Nephron (organoid): ENCODE results near the gene AK9.

Experiments used
- H3K27ac Mint-ChIP-seq, 3 experiments: 2 replicates each; pipeline ENCODE4 v1.8.0; 2020; ENCODE audit warnings: mixed read lengths in 3 of 3, mild to moderate bottlenecking in 2 of 3, moderate library complexity in 1 of 3
- H3K27me3 Mint-ChIP-seq: 2 replicates; pipeline ENCODE4 v1.8.0; 2021; ENCODE audit warnings: low read depth, mild to moderate bottlenecking, moderate library complexity, mixed read lengths
- H3K36me3 Mint-ChIP-seq: 2 replicates; pipeline ENCODE4 v1.8.0; 2020; ENCODE audit warnings: low read depth, mixed read lengths
- H3K4me1 Mint-ChIP-seq: 2 replicates; pipeline ENCODE4 v1.8.0; 2020; ENCODE audit warnings: mixed read lengths
- H3K4me3 Mint-ChIP-seq, 3 experiments: 2 replicates each; pipeline ENCODE4 v1.8.0; 2020; ENCODE audit warnings: mild to moderate bottlenecking in 3 of 3, mixed read lengths in 3 of 3, moderate library complexity in 2 of 3
- H3K9me3 Mint-ChIP-seq: 2 replicates; pipeline ENCODE4 v1.8.0; 2020; ENCODE audit warnings: mixed read lengths
- TF ChIP-seq, protein P1 (sequence below), 3 experiments: fragments of 200-600 bp; sonication (generic); IDR thresholded peaks; one replicate each; pipeline ENCODE4 v1.5.0; 2021; ENCODE audit warnings: antibody characterized with exemption in 3 of 3; ENCODE audit not compliant: unreplicated experiment in 3 of 3

Gene AK9

DNA sequence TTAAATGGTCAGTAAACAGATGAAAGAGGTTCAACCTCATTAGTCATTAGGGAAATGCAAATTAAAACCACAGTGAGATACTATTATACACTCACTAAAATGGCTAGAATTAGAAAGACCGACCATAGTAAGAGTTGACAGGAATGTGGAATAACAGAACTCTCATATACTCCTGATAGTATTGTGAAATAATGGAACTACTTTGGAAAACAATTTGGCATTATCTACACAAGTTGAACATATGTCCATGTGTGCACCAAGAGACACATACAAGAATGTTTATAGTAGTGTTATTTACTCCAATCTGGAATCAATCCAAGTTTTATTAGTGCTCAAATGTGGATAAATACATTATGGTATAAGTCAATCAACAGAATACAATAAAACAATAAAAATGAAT lies 59.6 kb downstream of the AK9 start:
- H3K27me3 Mint-ChIP-seq, result no peaks in the 10 kb centered on the region
- TF ChIP-seq, protein P1, sequence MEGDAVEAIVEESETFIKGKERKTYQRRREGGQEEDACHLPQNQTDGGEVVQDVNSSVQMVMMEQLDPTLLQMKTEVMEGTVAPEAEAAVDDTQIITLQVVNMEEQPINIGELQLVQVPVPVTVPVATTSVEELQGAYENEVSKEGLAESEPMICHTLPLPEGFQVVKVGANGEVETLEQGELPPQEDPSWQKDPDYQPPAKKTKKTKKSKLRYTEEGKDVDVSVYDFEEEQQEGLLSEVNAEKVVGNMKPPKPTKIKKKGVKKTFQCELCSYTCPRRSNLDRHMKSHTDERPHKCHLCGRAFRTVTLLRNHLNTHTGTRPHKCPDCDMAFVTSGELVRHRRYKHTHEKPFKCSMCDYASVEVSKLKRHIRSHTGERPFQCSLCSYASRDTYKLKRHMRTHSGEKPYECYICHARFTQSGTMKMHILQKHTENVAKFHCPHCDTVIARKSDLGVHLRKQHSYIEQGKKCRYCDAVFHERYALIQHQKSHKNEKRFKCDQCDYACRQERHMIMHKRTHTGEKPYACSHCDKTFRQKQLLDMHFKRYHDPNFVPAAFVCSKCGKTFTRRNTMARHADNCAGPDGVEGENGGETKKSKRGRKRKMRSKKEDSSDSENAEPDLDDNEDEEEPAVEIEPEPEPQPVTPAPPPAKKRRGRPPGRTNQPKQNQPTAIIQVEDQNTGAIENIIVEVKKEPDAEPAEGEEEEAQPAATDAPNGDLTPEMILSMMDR (IDR thresholded peaks at IDR 0.05; ENCODE audit: unreplicated experiment in 3 of 3), result no peak
- H3K9me3 Mint-ChIP-seq, result peaks cover 2% of the 10 kb centered on the region
- no peak overlapping the region for H3K4me3 Mint-ChIP-seq
- peaks cover 7% of the 10 kb centered on the region for H3K36me3 Mint-ChIP-seq
- no peak overlapping the region for H3K27ac Mint-ChIP-seq
- no peaks in the 10 kb centered on the region for H3K4me1 Mint-ChIP-seq

DNA sequence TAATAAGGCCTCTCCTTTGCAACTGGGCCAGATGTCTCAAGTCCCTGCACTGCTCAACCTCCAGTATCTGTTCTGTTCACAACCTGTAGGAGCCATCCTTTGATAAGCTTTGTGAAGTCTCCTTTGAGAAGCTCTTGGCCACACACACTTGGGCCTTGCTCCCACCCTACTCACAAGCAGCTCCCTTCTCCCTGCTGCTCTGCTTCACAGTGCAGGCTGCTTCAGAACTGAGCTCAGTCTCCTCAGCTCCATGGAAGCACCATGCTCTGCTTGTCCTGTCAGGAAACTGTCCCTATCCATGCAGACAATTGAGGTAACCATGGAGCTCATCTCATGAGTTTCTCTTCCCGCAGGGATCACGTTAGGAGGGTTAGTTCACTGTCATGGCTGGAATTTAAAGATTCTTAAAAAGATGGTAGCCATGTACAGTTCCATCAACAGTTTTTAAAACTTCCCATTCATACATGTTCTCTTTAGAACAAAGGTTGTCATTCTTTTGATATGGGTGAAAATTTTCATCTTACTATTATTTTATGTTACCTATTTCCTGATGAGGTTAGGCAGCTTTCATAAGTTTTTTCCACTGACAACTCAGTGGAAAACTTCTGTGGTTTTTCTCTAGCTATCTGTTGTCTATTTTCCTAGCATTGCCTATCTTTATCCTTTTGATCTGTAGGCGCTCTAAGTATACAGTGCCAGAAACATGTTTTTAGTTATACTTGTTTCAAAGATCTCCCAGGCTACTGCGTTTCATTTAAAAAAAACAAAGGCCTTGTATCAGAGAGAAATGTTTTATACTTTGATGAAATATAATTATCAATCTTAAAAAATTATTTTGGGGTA lies 62.6 kb downstream of the AK9 start:
- Mint-ChIP-seq H3K36me3 (peaks cover 12% of the 10 kb centered on the region), H3K27me3 (no peaks in the 10 kb centered on the region), H3K9me3 (peaks cover 15% of the 10 kb centered on the region), H3K4me1 (no peaks in the 10 kb centered on the region), H3K4me3 (no peak overlapping the region), H3K27ac (no peak overlapping the region)
- TF ChIP-seq, protein P1 (IDR thresholded peaks at IDR 0.05; ENCODE audit: unreplicated experiment in 3 of 3), result no peak

DNA sequence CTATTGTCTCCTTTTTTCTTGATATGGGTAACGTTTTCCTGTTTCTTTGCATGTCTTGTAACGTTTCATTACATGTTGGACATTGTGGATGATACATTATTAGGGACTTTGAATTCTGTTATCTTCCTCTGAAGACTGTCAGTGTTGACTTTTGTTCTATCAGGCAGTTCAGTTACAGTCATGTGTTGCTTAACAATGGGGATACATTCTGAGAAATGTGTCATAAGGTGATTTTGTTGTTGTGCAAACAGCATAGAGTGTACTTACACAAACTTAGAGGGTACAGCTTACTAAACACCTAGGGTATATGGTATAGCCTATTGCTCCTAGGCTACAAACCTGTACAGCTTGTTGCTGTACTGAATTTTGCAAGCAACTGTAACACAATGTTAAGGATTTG lies 64.7 kb downstream of the AK9 start:
- H3K9me3 Mint-ChIP-seq, result peaks cover 15% of the 10 kb centered on the region
- TF ChIP-seq, protein P1 (IDR thresholded peaks at IDR 0.05; ENCODE audit: unreplicated experiment in 3 of 3), result no peak
- no peak overlapping the region for H3K27ac Mint-ChIP-seq
- H3K27me3 Mint-ChIP-seq, result no peaks in the 10 kb centered on the region
- H3K36me3 Mint-ChIP-seq, result peaks cover 5% of the 10 kb centered on the region
- no peak overlapping the region for H3K4me3 Mint-ChIP-seq
- no peaks in the 10 kb centered on the region for H3K4me1 Mint-ChIP-seq

DNA sequence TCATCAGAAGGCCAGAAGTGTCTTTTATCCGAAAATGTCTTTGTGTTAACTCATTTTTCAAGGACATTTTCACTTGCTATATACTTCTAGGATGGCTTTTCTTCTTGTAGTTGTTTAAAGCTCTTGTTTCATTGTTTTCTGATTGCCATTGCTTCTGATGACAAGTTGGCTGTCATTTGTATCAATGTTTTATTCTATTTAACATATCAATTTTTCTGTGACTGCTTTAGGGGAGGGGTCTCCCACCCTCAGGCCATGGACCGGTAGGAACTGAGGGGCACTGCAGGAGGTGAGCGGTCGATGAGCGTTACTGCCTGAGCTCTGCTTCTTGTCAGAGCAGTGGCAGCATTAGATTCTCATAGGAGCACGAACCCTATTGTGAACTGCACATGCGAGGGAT lies 65.8 kb downstream of the AK9 start:
- Mint-ChIP-seq H3K27me3 (no peaks in the 10 kb centered on the region), H3K36me3 (peaks cover 5% of the 10 kb centered on the region), H3K4me3 (no peak overlapping the region), H3K9me3 (peaks cover 13% of the 10 kb centered on the region), H3K4me1 (no peaks in the 10 kb centered on the region), H3K27ac (no peak overlapping the region)
- TF ChIP-seq, protein P1 (IDR thresholded peaks at IDR 0.05; ENCODE audit: unreplicated experiment in 3 of 3), result no peak

DNA sequence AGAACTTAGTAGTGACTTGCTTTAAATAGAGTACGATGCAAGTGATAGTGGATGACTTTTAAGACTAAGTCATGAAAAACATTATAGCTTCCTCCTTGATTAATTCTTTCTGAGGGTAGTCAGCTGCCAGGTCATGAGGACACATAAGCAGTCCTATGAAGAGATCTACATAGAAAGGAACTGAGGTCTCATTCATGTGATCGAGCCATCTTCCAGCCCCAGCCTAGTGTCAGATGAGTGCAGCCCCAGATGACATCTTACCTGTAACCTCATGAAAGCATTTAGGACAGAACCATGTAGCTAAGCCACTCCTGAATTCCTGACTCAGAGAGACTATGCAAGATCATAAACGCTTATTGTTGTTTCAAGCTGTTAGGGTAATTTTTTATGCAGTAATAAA lies 67.7 kb downstream of the AK9 start:
- Mint-ChIP-seq H3K27ac (no peak overlapping the region), H3K4me1 (no peaks in the 10 kb centered on the region), H3K9me3 (peaks cover 13% of the 10 kb centered on the region), H3K4me3 (no peak overlapping the region), H3K27me3 (no peaks in the 10 kb centered on the region), H3K36me3 (peaks cover 5% of the 10 kb centered on the region)
- TF ChIP-seq, protein P1 (IDR thresholded peaks at IDR 0.05; ENCODE audit: unreplicated experiment in 3 of 3), result no peak

DNA sequence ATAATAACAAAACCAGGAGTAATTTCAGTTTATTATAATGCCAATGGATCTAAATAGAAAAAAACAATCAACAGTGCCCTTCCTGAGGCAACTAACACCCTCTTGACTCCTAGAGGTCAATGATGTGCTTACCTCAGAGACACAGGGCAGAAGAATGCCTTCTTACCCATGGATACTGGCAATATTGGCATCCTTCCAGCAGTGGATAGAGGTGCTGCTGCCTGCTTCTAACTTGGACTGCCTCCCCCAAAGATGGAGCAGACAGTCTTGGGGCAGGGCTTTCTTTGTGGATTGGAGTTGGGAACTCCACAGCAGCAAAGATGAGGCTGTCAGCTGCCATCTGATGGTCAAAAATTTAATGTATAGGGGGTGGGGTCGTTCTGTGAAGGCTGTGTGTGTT lies 78.7 kb downstream of the AK9 start:
- TF ChIP-seq, protein P1 (IDR thresholded peaks at IDR 0.05; ENCODE audit: unreplicated experiment in 3 of 3), result no peak
- peaks cover 5% of the 10 kb centered on the region for H3K36me3 Mint-ChIP-seq
- peaks cover 2% of the 10 kb centered on the region for H3K9me3 Mint-ChIP-seq
- peaks cover 6% of the 10 kb centered on the region for H3K4me1 Mint-ChIP-seq
- H3K4me3 Mint-ChIP-seq, result no peak overlapping the region
- H3K27ac Mint-ChIP-seq, result no peak overlapping the region
- H3K27me3 Mint-ChIP-seq, result no peaks in the 10 kb centered on the region
